Neural progenitor cell (in vitro differentiated cells): ENCODE results near the gene TMEM121. TPM values are rescaled to one million over a fixed set of nuclear protein-coding genes. Genes with fewer than 3 reads are reported as not detected.

Source experiments
- DNase-seq: peaks from one replicate; pipeline ENCODE4 v3.0.0-alpha.2; 2016; ENCODE audit warnings: low spot score
- H2AFZ ChIP-seq: fragments of 200-600 bp; sonication (generic); replicated peaks from 2 replicates; pipeline ENCODE4 v1.6.1; 2016; ENCODE audit warnings: antibody characterized with exemption
- H3F3A ChIP-seq: fragments of 200-600 bp; sonication (generic); 2 replicates; pipeline ENCODE4 v1.6.1; 2016; ENCODE audit warnings: antibody characterized with exemption, low read depth
- H3K27ac ChIP-seq: fragments of 200-600 bp; sonication (generic); 2 replicates; pipeline ENCODE4 v1.5.1; 2016; ENCODE audit warnings: mild to moderate bottlenecking
- H3K27me3 ChIP-seq: fragments of 200-600 bp; sonication (generic); 2 replicates; pipeline ENCODE4 v1.6.1; 2016; ENCODE audit warnings: mild to moderate bottlenecking, moderate library complexity
- H3K36me3 ChIP-seq: fragments of 200-600 bp; sonication (generic); 2 replicates; pipeline ENCODE4 v1.5.1; 2016
- H3K4me1 ChIP-seq: fragments of 200-600 bp; sonication (generic); 2 replicates; pipeline ENCODE4 v1.6.1; 2016; ENCODE audit warnings: mixed run types
- H3K4me2 ChIP-seq: fragments of 200-600 bp; sonication (generic); 2 replicates; pipeline ENCODE4 v1.6.1; 2016
- H3K4me3 ChIP-seq: fragments of 200-600 bp; sonication (generic); 2 replicates; pipeline ENCODE4 v1.5.1; 2016
- H3K79me2 ChIP-seq: fragments of 200-600 bp; sonication (generic); 2 replicates; pipeline ENCODE4 v1.6.1; 2016; ENCODE audit warnings: low read depth
- H3K9ac ChIP-seq: fragments of 200-600 bp; sonication (generic); 2 replicates; pipeline ENCODE4 v1.6.1; 2016
- H3K9me3 ChIP-seq: fragments of 200-600 bp; sonication (generic); 2 replicates; pipeline ENCODE4 v1.5.1; 2016; ENCODE audit warnings: low read depth
- H4K20me1 ChIP-seq: fragments of 200-600 bp; sonication (generic); 2 replicates; pipeline ENCODE4 v1.6.1; 2016; ENCODE audit warnings: low read depth
- H3K27ac Mint-ChIP-seq: 3 replicates; pipeline ENCODE4 v1.8.0; 2021; ENCODE audit warnings: mixed read lengths
- H3K27me3 Mint-ChIP-seq: 2 replicates; pipeline ENCODE4 v1.8.0; 2022; ENCODE audit warnings: low read depth, mild to moderate bottlenecking, inconsistent platforms, moderate library complexity, mixed read lengths; ENCODE audit not compliant: insufficient read depth
- H3K36me3 Mint-ChIP-seq: 3 replicates; pipeline ENCODE4 v1.8.0; 2021; ENCODE audit warnings: mixed read lengths
- H3K4me1 Mint-ChIP-seq: 3 replicates; pipeline ENCODE4 v1.8.0; 2021; ENCODE audit warnings: mixed read lengths
- H3K4me3 Mint-ChIP-seq: 3 replicates; pipeline ENCODE4 v1.8.0; 2021; ENCODE audit warnings: mild to moderate bottlenecking, moderate library complexity, mixed read lengths
- H3K9me3 Mint-ChIP-seq: 3 replicates; pipeline ENCODE4 v1.8.0; 2020; ENCODE audit warnings: mixed read lengths
- EZH2 ChIP-seq: fragments of 200-600 bp; sonication (generic); IDR thresholded peaks from 2 replicates; pipeline ENCODE4 v1.6.1; 2017; ENCODE audit warnings: antibody characterized with exemption, mild to moderate bottlenecking, moderate library complexity
- EZH2phosphoT487 ChIP-seq: fragments of 200-600 bp; sonication (generic); IDR thresholded peaks from 2 replicates; pipeline ENCODE4 v1.6.1; 2017; ENCODE audit warnings: antibody characterized with exemption
- total RNA-seq: library from RNA; depleted of rRNA; stranded (reverse); fragments of >200 nt; gene quantifications from 2 replicates; pipeline ENCODE4 v1.2.3, GENCODE V29; 2015; ENCODE audit warnings: low replicate concordance
- TF ChIP-seq, protein P1 (sequence below): fragments of 200-600 bp; sonication (generic); IDR thresholded peaks from 2 replicates; pipeline ENCODE4 v1.5.1; 2017; ENCODE audit warnings: antibody characterized with exemption, mild to moderate bottlenecking

The TMEM121 gene
- total RNA-seq, 1 donor from 2014 or later = 0.90 TPM

DNA sequence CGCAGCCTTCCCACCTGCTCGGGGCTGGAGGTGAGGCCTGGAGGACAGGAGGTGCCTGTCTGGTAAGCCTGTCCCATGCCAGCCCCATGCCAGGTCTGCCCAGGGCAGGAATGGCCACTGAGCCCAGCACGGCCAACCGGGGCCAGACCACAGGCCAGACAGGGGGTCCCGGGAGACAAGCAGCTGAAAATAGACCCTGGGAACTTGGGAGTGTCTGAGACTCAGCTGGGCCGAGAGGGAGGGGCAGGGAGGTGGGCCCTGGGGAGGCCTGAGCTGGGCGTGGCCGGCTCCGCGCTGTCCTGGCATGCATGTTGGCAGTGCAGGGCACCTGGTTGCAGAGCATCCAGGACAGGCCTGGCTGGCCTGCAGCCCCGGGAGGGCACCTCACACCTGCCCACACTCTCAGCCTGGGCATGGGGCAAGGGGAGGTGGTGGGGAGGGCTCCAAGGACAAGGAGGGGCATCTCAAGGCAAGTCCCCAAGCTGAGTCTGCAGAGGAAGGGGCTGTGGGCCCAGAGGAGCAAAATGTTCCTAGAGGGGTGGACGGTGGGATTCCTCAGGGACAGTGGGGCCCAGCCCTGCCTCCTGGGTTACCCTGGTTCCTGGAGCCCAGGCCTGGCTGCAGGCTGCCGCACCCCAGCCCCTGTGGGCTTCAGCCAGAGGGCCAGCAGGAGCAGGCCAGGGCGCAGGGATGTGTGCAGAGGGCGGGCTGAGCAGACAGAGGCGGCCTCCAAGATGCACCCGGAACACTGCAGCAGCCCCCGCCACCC lies 42.9 kb upstream of the TMEM121 start:
- Histone ChIP-seq H3K36me3 (no peaks in the 10 kb centered on the region), H2AFZ (no peak overlapping the region), H3K27ac (no peak overlapping the region), H4K20me1 (peaks cover 26% of the 10 kb centered on the region), H3K4me1 (peaks cover 36% of the 10 kb centered on the region), H3K4me3 (no peak overlapping the region), H3K27me3 (peaks cover 93% of the 10 kb centered on the region), H3F3A (peaks cover 8% of the 10 kb centered on the region), H3K9ac (no peak overlapping the region), H3K79me2 (no peaks in the 10 kb centered on the region), H3K9me3 (no peaks in the 10 kb centered on the region), H3K4me2 (no peak overlapping the region)
- peaks cover 42% of the 10 kb centered on the region for H3K4me1 Mint-ChIP-seq
- no peak for TF ChIP-seq EZH2phosphoT487
- TF ChIP-seq, protein P1, sequence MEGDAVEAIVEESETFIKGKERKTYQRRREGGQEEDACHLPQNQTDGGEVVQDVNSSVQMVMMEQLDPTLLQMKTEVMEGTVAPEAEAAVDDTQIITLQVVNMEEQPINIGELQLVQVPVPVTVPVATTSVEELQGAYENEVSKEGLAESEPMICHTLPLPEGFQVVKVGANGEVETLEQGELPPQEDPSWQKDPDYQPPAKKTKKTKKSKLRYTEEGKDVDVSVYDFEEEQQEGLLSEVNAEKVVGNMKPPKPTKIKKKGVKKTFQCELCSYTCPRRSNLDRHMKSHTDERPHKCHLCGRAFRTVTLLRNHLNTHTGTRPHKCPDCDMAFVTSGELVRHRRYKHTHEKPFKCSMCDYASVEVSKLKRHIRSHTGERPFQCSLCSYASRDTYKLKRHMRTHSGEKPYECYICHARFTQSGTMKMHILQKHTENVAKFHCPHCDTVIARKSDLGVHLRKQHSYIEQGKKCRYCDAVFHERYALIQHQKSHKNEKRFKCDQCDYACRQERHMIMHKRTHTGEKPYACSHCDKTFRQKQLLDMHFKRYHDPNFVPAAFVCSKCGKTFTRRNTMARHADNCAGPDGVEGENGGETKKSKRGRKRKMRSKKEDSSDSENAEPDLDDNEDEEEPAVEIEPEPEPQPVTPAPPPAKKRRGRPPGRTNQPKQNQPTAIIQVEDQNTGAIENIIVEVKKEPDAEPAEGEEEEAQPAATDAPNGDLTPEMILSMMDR = no peak
- TF ChIP-seq EZH2 = no peak
- H3K36me3 Mint-ChIP-seq = no peaks in the 10 kb centered on the region
- H3K9me3 Mint-ChIP-seq = no peaks in the 10 kb centered on the region
- H3K27me3 Mint-ChIP-seq = peaks cover 18% of the 10 kb centered on the region
- no peak overlapping the region for H3K27ac Mint-ChIP-seq
- no peak overlapping the region for H3K4me3 Mint-ChIP-seq
- no peak for DNase-seq

DNA sequence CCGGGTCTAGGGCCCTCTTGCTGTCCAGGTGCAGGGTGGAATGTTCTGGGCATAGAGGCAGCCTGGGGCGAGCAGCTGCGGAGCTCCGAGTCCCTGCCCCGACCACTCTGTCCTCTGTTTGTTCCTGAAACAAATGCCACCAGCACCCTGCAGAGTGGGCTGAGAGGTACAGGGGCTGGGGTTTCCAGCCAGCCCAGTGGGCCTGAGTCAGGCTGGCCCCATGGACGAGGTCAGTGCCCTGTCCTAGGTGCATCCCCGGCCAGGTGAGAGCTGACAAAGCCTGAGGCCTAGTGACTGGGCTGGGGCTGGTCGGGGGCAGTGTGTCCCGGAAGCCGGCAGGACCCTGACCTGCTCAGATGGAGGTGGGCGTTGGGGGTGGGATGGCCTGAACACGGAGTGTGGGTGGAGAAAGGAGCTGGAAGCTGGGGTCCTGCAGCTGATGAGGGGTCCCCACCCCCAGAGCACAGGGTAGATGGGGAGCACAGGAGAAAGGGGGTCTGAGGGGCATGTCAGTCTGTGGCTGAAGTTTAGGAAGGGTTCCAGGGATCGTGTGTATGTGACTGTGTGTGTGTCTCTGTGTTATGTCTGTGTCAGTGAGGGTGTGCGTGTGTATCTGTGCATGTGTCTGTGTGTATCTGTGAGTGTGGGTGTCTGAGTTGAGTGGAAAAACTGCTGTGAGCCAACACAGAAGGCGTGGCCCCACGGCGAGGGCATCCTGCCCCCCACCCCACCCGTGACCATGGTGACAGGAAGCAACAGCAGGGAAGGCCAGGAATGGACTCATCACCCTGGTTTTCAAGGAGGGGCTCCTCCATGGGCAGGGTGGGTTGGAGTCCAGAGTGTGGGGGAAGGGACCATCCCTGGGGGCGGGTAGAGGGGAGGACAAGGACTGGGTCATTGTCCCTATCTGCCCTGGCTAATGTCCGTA lies 42.0 kb upstream of the TMEM121 start:
- Mint-ChIP-seq H3K9me3 (no peaks in the 10 kb centered on the region), H3K4me3 (peak overlapping the region; percentile 6), H3K27ac (peak overlapping the region; percentile 20), H3K36me3 (no peaks in the 10 kb centered on the region), H3K27me3 (peaks cover 18% of the 10 kb centered on the region), H3K4me1 (peaks cover 47% of the 10 kb centered on the region)
- Histone ChIP-seq H3K27ac (no peak overlapping the region), H4K20me1 (peaks cover 25% of the 10 kb centered on the region), H3K9me3 (no peaks in the 10 kb centered on the region), H3F3A (peaks cover 14% of the 10 kb centered on the region), H3K27me3 (peaks cover 85% of the 10 kb centered on the region), H2AFZ (no peak overlapping the region), H3K4me2 (no peak overlapping the region), H3K4me3 (no peak overlapping the region), H3K79me2 (no peaks in the 10 kb centered on the region), H3K36me3 (no peaks in the 10 kb centered on the region), H3K4me1 (peaks cover 35% of the 10 kb centered on the region), H3K9ac (no peak overlapping the region)
- TF ChIP-seq, protein P1 = no peak
- no peak for TF ChIP-seq EZH2
- TF ChIP-seq EZH2phosphoT487 = no peak
- DNase-seq = peak; percentile 45

DNA sequence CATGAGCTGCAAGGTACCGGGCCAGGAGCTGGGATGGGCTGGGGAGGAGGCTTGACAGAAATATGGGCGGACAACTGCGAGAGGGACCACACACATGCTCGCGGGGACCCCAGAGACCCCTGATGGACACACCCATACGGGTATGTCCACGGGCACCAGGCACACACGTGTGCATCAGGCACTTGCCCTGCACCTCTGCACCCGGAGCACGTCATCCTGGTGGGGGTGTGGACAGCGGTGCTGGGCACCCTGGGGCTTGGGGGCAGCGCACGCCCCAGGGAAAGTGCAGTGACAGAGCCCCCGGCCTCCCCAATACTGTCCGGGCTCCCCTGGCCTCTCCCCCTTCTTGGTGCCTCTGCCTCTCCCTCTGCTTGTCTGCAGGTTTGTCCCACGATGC lies 41.4 kb upstream of the TMEM121 start:
- peaks cover 78% of the 10 kb centered on the region for H3K27me3 ChIP-seq
- no peaks in the 10 kb centered on the region for H3K9me3 ChIP-seq
- H3K4me1 Mint-ChIP-seq = peaks cover 46% of the 10 kb centered on the region
- no peak overlapping the region for H3K4me3 ChIP-seq
- no peak overlapping the region for H3K27ac Mint-ChIP-seq
- H3K27me3 Mint-ChIP-seq = peaks cover 15% of the 10 kb centered on the region
- H3K36me3 Mint-ChIP-seq = no peaks in the 10 kb centered on the region
- H3K4me2 ChIP-seq = no peak overlapping the region
- H3K79me2 ChIP-seq = no peaks in the 10 kb centered on the region
- H3K27ac ChIP-seq = no peak overlapping the region
- no peaks in the 10 kb centered on the region for H3K9me3 Mint-ChIP-seq
- peaks cover 37% of the 10 kb centered on the region for H3K4me1 ChIP-seq
- no peaks in the 10 kb centered on the region for H3K36me3 ChIP-seq
- no peak overlapping the region for H3K9ac ChIP-seq
- no peak for TF ChIP-seq EZH2
- no peak overlapping the region for H2AFZ ChIP-seq
- DNase-seq = no peak
- H3F3A ChIP-seq = peaks cover 13% of the 10 kb centered on the region
- peaks cover 20% of the 10 kb centered on the region for H4K20me1 ChIP-seq
- no peak overlapping the region for H3K4me3 Mint-ChIP-seq
